HG03378 (cell line): ENCODE measurements around the gene TMEM171.

Experiments
- ATAC-seq: cut with Tn5 transposase; IDR thresholded peaks from one replicate; pipeline ENCODE4 v1.9.1; 2021; ENCODE audit warnings: mild to moderate bottlenecking, moderate library complexity; ENCODE audit not compliant: unreplicated experiment

The TMEM171 gene

GRCh38 chr5:73120222-73121118 is at the start of gene TMEM171:
TSS of gene TMEM171 (plus strand) at chr5:73120575. CDS start at chr5:73123374, 2,799 bp downstream.
- ATAC-seq = no peak

GRCh38 chr5:73081093-73081492 is 39.3 kb upstream of the TMEM171 start:
- no peak for ATAC-seq

- ATAC-seq = no peak
Measured at GRCh38 chr5:73088026-73088425, 32.3 kb upstream of the TMEM171 start.

GRCh38 chr5:73093943-73094342 is 26.4 kb upstream of the TMEM171 start:
- no peak for ATAC-seq

GRCh38 chr5:73094415-73094814 is 26.0 kb upstream of the TMEM171 start:
- no peak for ATAC-seq

GRCh38 chr5:73095564-73096238 is 24.7 kb upstream of the TMEM171 start:
- ATAC-seq = no peak

GRCh38 chr5:73096239-73096575 is 24.2 kb upstream of the TMEM171 start:
- ATAC-seq = no peak

- no peak for ATAC-seq
Measured at GRCh38 chr5:73097740-73098139, 22.6 kb upstream of the TMEM171 start.

- no peak for ATAC-seq
Measured at GRCh38 chr5:73100109-73100508, 20.3 kb upstream of the TMEM171 start.

- no peak for ATAC-seq
Measured at GRCh38 chr5:73103870-73104299, 16.5 kb upstream of the TMEM171 start.

GRCh38 chr5:73104326-73104725 is 16.0 kb upstream of the TMEM171 start:
- ATAC-seq = no peak

- ATAC-seq = no peak
Measured at GRCh38 chr5:73106335-73106734, 14.0 kb upstream of the TMEM171 start.

- no peak for ATAC-seq
Measured at GRCh38 chr5:73110190-73110589, 10.2 kb upstream of the TMEM171 start.

GRCh38 chr5:73111536-73111935 is 8.8 kb upstream of the TMEM171 start:
- no peak for ATAC-seq

GRCh38 chr5:73112359-73112758 is 8.0 kb upstream of the TMEM171 start:
- ATAC-seq = no peak

GRCh38 chr5:73114044-73114688 is 6.2 kb upstream of the TMEM171 start:
- ATAC-seq = no peak

GRCh38 chr5:73115399-73116051 is 4.8 kb upstream of the TMEM171 start:
- ATAC-seq = no peak

- no peak for ATAC-seq
Measured at GRCh38 chr5:73116506-73116905, 3.9 kb upstream of the TMEM171 start.

- no peak for ATAC-seq
Measured at GRCh38 chr5:73117088-73117740, 3.2 kb upstream of the TMEM171 start.

- ATAC-seq = no peak
Measured at GRCh38 chr5:73118391-73118973, 1.9 kb upstream of the TMEM171 start.
